OCI-LY3 (cell line): ENCODE results near the gene ENTREP1.

Experiments used
- H2AFZ ChIP-seq: fragments of 200-600, 300-600 bp; shearing (Covaris generic); 2 replicates; pipeline ENCODE4 v1.6.0; 2014; ENCODE audit warnings: antibody characterized with exemption, low read depth, low read length
- H3K27ac ChIP-seq: fragments of 200-600, 300-600 bp; sonication (generic); 2 replicates; pipeline ENCODE4 v1.5.1; 2014; ENCODE audit warnings: mild to moderate bottlenecking, low read length, moderate library complexity, mixed read lengths
- H3K27me3 ChIP-seq: fragments of 200-600, 300-600 bp; sonication (generic); 2 replicates; pipeline ENCODE4 v1.6.1; 2014; ENCODE audit warnings: low read depth, low read length, mixed read lengths
- H3K36me3 ChIP-seq: fragments of 200-600, 300-600 bp; sonication (generic); replicated peaks from 2 replicates; pipeline ENCODE3; 2014; ENCODE audit warnings: low read depth, low read length, mixed read lengths
- H3K4me1 ChIP-seq: fragments of 300-600, 200-600 bp; sonication (generic); 2 replicates; pipeline ENCODE4 v1.6.1; 2014; ENCODE audit warnings: low read length, mixed read lengths
- H3K4me2 ChIP-seq: fragments of 200-600, 300-600 bp; sonication (generic); 2 replicates; pipeline ENCODE4 v1.6.1; 2014; ENCODE audit warnings: low read length, mixed read lengths
- H3K4me3 ChIP-seq: fragments of 300-600, 200-600 bp; sonication (generic); 2 replicates; pipeline ENCODE4 v1.5.1; 2014; ENCODE audit warnings: antibody characterized with exemption, mild to moderate bottlenecking, low read length, moderate library complexity
- H3K79me2 ChIP-seq: fragments of 300-600, 200-600 bp; shearing (Covaris generic); 2 replicates; pipeline ENCODE4 v1.6.1; 2014; ENCODE audit warnings: mild to moderate bottlenecking, low read length, mixed read lengths
- H3K9ac ChIP-seq: fragments of 300-600, 200-600 bp; shearing (Covaris generic); 2 replicates; pipeline ENCODE4 v1.6.0; 2014; ENCODE audit warnings: mild to moderate bottlenecking, low read length, moderate library complexity
- H3K9me3 ChIP-seq: fragments of 200-600, 300-600 bp; shearing (Covaris generic); 2 replicates; pipeline ENCODE4 v1.6.1; 2014; ENCODE audit warnings: low read length, mixed read lengths; ENCODE audit not compliant: insufficient read depth
- H4K20me1 ChIP-seq: fragments of 200-600, 300-600 bp; sonication (generic); 2 replicates; pipeline ENCODE4 v1.6.1; 2016; ENCODE audit warnings: low read length, mixed read lengths; ENCODE audit not compliant: insufficient read depth
- EZH2phosphoT487 ChIP-seq: fragments of 200-600 bp; shearing (Covaris generic); IDR thresholded peaks from 2 replicates; pipeline ENCODE4 v1.6.1; 2018; ENCODE audit warnings: antibody characterized with exemption, mixed run types, low read depth
- TF ChIP-seq, protein P1 (sequence below): fragments of 200-600, 300-600 bp; sonication (generic); IDR thresholded peaks from 2 replicates; pipeline ENCODE4 v1.5.1; 2014; ENCODE audit warnings: antibody characterized with exemption, low read length, low read depth

ENTREP1 gene

GRCh38 chr9:69430206-69430605, 105.2 kb downstream of the ENTREP1 start:
- Histone ChIP-seq H3K79me2 (no peaks in the 10 kb centered on the region), H3K4me3 (no peak overlapping the region), H3K36me3 (no peaks in the 10 kb centered on the region), H3K4me2 (no peak overlapping the region), H3K27me3 (peaks cover 12% of the 10 kb centered on the region), H3K4me1 (no peaks in the 10 kb centered on the region), H3K27ac (no peak overlapping the region), H3K9me3 (no peaks in the 10 kb centered on the region), H4K20me1 (no peaks in the 10 kb centered on the region), H3K9ac (no peak overlapping the region), H2AFZ (no peak overlapping the region)
- TF ChIP-seq, protein P1, sequence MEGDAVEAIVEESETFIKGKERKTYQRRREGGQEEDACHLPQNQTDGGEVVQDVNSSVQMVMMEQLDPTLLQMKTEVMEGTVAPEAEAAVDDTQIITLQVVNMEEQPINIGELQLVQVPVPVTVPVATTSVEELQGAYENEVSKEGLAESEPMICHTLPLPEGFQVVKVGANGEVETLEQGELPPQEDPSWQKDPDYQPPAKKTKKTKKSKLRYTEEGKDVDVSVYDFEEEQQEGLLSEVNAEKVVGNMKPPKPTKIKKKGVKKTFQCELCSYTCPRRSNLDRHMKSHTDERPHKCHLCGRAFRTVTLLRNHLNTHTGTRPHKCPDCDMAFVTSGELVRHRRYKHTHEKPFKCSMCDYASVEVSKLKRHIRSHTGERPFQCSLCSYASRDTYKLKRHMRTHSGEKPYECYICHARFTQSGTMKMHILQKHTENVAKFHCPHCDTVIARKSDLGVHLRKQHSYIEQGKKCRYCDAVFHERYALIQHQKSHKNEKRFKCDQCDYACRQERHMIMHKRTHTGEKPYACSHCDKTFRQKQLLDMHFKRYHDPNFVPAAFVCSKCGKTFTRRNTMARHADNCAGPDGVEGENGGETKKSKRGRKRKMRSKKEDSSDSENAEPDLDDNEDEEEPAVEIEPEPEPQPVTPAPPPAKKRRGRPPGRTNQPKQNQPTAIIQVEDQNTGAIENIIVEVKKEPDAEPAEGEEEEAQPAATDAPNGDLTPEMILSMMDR = no peak
- TF ChIP-seq EZH2phosphoT487 = no peak

DNA sequence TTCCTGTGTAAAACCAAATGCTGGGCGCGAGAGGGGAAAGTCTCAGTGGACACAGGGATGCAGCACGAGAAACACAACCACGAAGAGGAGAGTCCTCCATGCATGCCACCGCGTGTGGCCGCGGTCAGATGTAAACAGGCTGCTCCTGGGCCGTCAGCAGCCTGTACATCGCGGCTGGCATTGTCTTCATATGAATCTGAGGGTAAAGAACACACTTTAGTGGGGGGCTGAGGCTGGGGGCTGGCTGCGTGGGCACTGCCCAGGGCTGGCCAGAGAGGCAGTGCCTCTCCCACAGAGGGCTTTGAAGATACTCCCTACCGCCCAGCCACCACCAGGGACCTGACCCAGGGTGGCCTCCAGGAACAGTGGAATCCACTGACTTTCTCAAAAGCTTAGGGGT, 106.2 kb downstream of the ENTREP1 start:
- Histone ChIP-seq H3K27me3 (peaks cover 12% of the 10 kb centered on the region), H3K9ac (no peak overlapping the region), H4K20me1 (no peaks in the 10 kb centered on the region), H3K4me1 (no peaks in the 10 kb centered on the region), H3K4me3 (no peak overlapping the region), H3K36me3 (no peaks in the 10 kb centered on the region), H2AFZ (no peak overlapping the region), H3K9me3 (no peaks in the 10 kb centered on the region), H3K27ac (no peak overlapping the region), H3K4me2 (no peak overlapping the region), H3K79me2 (no peaks in the 10 kb centered on the region)
- TF ChIP-seq EZH2phosphoT487 = no peak
- TF ChIP-seq, protein P1 = no peak

GRCh38 chr9:69431777-69432176, 106.8 kb downstream of the ENTREP1 start:
- no peaks in the 10 kb centered on the region for H3K79me2 ChIP-seq
- H3K9ac ChIP-seq = no peak overlapping the region
- no peak overlapping the region for H3K4me3 ChIP-seq
- H2AFZ ChIP-seq = no peak overlapping the region
- H3K4me1 ChIP-seq = no peaks in the 10 kb centered on the region
- H3K36me3 ChIP-seq = no peaks in the 10 kb centered on the region
- H3K9me3 ChIP-seq = no peaks in the 10 kb centered on the region
- H3K4me2 ChIP-seq = no peak overlapping the region
- no peak overlapping the region for H3K27ac ChIP-seq
- H4K20me1 ChIP-seq = no peaks in the 10 kb centered on the region
- no peak for TF ChIP-seq EZH2phosphoT487
- TF ChIP-seq, protein P1 = no peak
- H3K27me3 ChIP-seq = peaks cover 12% of the 10 kb centered on the region

GRCh38 chr9:69432623-69433022, 107.6 kb downstream of the ENTREP1 start:
- Histone ChIP-seq H3K79me2 (no peaks in the 10 kb centered on the region), H3K27ac (no peak overlapping the region), H3K36me3 (no peaks in the 10 kb centered on the region), H4K20me1 (no peaks in the 10 kb centered on the region), H3K4me2 (no peak overlapping the region), H3K4me3 (no peak overlapping the region), H3K27me3 (peaks cover 12% of the 10 kb centered on the region), H3K9me3 (no peaks in the 10 kb centered on the region), H3K9ac (no peak overlapping the region), H3K4me1 (no peaks in the 10 kb centered on the region), H2AFZ (no peak overlapping the region)
- TF ChIP-seq, protein P1 = no peak
